DND-41 (cell line): ENCODE results near the gene QPCTL.
"Not testable (repeated sequence)": the region's sequence is repeated elsewhere in the genome, so short reads cannot be mapped to it uniquely, and the experiment has no call there.

Experiments used
- ATAC-seq: fragments of 200-7000 bp; cut with Tn5 transposase; 3 replicates; pipeline ENCODE4 v1.9.1; 2021; ENCODE audit warnings: low read depth; ENCODE audit not compliant: insufficient read depth
- DNase-seq: peaks from one replicate; pipeline ENCODE4 v3.0.0-alpha.2; 2020
- H2AFZ ChIP-seq: 2 replicates; pipeline ENCODE4 v1.6.0; 2012; ENCODE audit warnings: low read depth, low read length
- H3K27ac ChIP-seq: 2 replicates; pipeline ENCODE4 v1.5.1; 2012; ENCODE audit warnings: low read length, inconsistent platforms
- H3K27me3 ChIP-seq: fragments of 200-600 bp; sonication (generic); 2 replicates; pipeline ENCODE4 v1.6.0; 2012; ENCODE audit warnings: low read length, mild to moderate bottlenecking, inconsistent platforms; ENCODE audit not compliant: insufficient read depth, poor library complexity
- H3K36me3 ChIP-seq: 2 replicates; pipeline ENCODE4 v1.5.1; 2012; ENCODE audit warnings: low read length, inconsistent platforms; ENCODE audit not compliant: insufficient read depth
- H3K4me1 ChIP-seq: 2 replicates; pipeline ENCODE4 v1.5.1; 2012; ENCODE audit warnings: mild to moderate bottlenecking, low read length; ENCODE audit not compliant: insufficient read depth
- H3K4me2 ChIP-seq: 2 replicates; pipeline ENCODE4 v1.6.0; 2012; ENCODE audit warnings: mild to moderate bottlenecking, moderate library complexity, low read length, inconsistent platforms; ENCODE audit not compliant: insufficient read depth
- H3K4me3 ChIP-seq, 2 experiments: fragments of 200-600 bp in 1 of 2; shearing (Covaris generic) in 1 of 2; 2 replicates each; pipeline ENCODE4 v1.5.1; 2012 to 2016; ENCODE audit warnings: inconsistent platforms in 2 of 2, low read length in 2 of 2, mild to moderate bottlenecking in 2 of 2, low read depth in 1 of 2, moderate library complexity in 1 of 2
- H3K79me2 ChIP-seq: 2 replicates; pipeline ENCODE4 v1.6.0; 2012; ENCODE audit warnings: low read length, inconsistent platforms; ENCODE audit not compliant: insufficient read depth
- H3K9ac ChIP-seq: 2 replicates; pipeline ENCODE4 v1.6.0; 2012; ENCODE audit warnings: low read depth, mild to moderate bottlenecking, inconsistent platforms, low read length, moderate library complexity
- H3K9me3 ChIP-seq: 2 replicates; pipeline ENCODE4 v1.5.1; 2012; ENCODE audit warnings: low read length, moderate library complexity, mild to moderate bottlenecking, inconsistent platforms; ENCODE audit not compliant: insufficient read depth, severe bottlenecking
- H4K20me1 ChIP-seq: 2 replicates; pipeline ENCODE4 v1.6.0; 2012; ENCODE audit warnings: low read length; ENCODE audit not compliant: insufficient read depth
- EZH2 ChIP-seq: IDR thresholded peaks from 3 replicates; pipeline ENCODE4 v1.6.1; 2012; ENCODE audit warnings: borderline replicate concordance, low read depth, mild to moderate bottlenecking, moderate library complexity, low read length, inconsistent platforms; ENCODE audit not compliant: severe bottlenecking
- TF ChIP-seq, protein P1 (sequence below): IDR thresholded peaks from 2 replicates; pipeline ENCODE4 v1.5.1; 2012; ENCODE audit warnings: borderline replicate concordance, low read length, moderate library complexity, mild to moderate bottlenecking; ENCODE audit not compliant: poor library complexity, severe bottlenecking; ENCODE audit errors: extremely low read depth

QPCTL gene

DNA sequence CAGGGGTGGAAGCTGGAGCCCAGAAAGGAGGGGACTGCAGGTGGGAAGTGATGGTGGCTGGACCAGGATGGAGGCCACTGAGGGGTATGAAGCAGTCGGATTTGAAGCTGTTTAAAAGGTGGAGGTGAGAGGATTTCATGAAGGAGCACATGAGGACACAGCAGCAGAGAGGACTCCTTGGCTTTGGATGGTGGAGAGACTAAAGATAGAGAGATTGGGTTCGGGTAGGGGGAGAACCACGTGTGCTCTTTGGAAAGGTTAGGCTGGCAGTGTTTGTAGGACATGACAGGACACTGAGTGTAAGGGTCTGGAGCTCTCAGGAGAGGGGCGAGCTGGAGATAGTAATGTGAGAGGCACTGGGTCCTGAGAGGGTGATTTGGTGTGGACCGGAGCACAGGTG is 9.6 kb upstream of the QPCTL start:
- Histone ChIP-seq H4K20me1 (peaks cover 7% of the 10 kb centered on the region), H3K36me3 (peaks cover 38% of the 10 kb centered on the region), H3K4me3 (no peak overlapping the region), H3K4me2 (no peak overlapping the region), H3K9me3 (no peaks in the 10 kb centered on the region), H3K79me2 (0 out of 2 replicates have a peak, but pooled peaks cover 2% of the 10 kb centered on the region), H3K27me3 (no peaks in the 10 kb centered on the region), H3K4me1 (peaks cover 14% of the 10 kb centered on the region), H2AFZ (no peak overlapping the region), H3K9ac (no peak overlapping the region), H3K27ac (no peak overlapping the region)
- ATAC-seq = no peak
- TF ChIP-seq, protein P1, sequence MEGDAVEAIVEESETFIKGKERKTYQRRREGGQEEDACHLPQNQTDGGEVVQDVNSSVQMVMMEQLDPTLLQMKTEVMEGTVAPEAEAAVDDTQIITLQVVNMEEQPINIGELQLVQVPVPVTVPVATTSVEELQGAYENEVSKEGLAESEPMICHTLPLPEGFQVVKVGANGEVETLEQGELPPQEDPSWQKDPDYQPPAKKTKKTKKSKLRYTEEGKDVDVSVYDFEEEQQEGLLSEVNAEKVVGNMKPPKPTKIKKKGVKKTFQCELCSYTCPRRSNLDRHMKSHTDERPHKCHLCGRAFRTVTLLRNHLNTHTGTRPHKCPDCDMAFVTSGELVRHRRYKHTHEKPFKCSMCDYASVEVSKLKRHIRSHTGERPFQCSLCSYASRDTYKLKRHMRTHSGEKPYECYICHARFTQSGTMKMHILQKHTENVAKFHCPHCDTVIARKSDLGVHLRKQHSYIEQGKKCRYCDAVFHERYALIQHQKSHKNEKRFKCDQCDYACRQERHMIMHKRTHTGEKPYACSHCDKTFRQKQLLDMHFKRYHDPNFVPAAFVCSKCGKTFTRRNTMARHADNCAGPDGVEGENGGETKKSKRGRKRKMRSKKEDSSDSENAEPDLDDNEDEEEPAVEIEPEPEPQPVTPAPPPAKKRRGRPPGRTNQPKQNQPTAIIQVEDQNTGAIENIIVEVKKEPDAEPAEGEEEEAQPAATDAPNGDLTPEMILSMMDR = no peak
- no peak for TF ChIP-seq EZH2
- DNase-seq = no peak

DNA sequence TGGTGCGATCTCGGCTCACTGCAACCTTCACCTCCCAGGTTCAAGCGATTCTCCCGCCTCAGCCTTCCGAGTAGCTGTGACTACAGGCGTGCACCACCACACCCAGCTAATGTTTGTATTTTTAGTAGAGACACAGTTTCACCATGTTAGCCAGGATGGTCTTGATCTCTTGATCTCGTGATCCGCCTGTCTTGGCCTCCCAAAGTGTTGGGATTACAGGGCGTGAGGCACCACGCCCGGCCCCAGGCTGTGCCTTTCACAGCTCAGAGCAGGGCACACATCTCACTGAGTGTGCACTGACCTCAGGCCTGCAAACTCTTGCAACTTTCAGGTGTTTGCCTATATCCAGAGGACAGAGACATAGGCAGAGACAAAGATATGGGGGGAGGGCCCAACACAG is 7.4 kb upstream of the QPCTL start:
- not testable (repeated sequence) for H3K9ac ChIP-seq, H3K9me3 ChIP-seq, H2AFZ ChIP-seq, H3K27me3 ChIP-seq, H3K4me2 ChIP-seq, H3K4me3 ChIP-seq, ATAC-seq, DNase-seq, H3K27ac ChIP-seq
- Histone ChIP-seq H3K36me3 (peaks cover 57% of the 10 kb centered on the region), H3K4me1 (peaks cover 21% of the 10 kb centered on the region), H4K20me1 (peaks cover 19% of the 10 kb centered on the region), H3K79me2 (peaks cover 16% of the 10 kb centered on the region)

DNA sequence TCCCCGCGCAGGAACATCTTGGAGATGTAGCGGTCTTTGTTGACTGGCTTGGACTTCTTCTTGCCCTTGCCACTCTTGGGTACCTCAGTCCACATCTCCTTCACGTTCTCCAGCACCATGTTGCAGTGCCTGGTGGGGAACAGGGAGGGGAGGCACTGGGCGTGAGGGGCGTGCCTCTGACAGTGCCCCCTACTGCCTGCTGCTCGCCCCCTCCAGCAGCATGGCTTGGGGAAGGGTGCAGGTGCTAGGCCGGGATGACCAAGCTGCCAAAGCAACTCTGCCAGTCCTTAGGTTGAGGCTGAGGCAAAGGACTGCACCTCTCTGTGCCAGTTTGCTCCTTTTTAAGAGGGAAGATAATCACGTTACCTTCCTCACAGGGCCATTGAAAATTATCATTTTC is 4.9 kb upstream of the QPCTL start:
- Histone ChIP-seq H3K79me2 (peaks cover 33% of the 10 kb centered on the region), H3K27ac (no peak overlapping the region), H2AFZ (no peak overlapping the region), H3K4me3 (no peak overlapping the region), H3K4me2 (no peak overlapping the region), H3K36me3 (peaks cover 57% of the 10 kb centered on the region), H3K4me1 (peaks cover 19% of the 10 kb centered on the region), H3K9me3 (no peaks in the 10 kb centered on the region), H3K9ac (no peak overlapping the region), H4K20me1 (peaks cover 26% of the 10 kb centered on the region), H3K27me3 (no peaks in the 10 kb centered on the region)
- TF ChIP-seq EZH2 = no peak
- TF ChIP-seq, protein P1 = peak; percentile 30
- no peak for ATAC-seq
- no peak for DNase-seq

DNA sequence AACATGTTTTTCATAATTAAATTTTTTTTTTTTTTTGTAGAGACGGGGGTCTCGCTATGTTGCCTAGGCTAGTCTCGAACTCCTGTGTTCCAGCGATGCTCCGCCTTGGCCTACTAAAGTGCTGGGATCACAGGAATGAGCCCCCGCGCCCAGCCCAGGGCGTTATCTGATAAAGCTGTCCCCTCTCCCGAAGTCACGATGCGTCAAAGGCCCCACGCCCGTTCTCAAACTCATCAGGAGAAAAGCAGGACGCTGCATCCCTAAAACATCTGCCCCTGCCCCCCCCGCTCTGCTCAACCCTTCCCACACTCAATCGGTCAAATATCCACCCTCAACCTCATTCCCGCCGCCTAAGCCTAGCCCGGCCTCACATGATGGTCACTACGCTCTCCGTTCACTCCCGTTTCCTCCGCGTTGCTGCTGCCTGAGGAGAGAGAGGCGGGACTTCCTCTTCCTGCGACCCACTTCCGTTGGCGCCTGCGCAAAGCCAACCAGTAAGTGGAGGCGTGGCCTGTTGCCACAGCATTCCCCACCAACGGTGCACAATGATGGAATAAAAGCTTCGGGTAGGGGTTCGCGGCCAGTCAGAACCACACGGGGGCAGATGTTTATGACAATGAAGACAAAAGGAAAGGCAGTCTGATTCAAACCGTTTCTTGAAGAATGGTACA is 815 bp upstream of the QPCTL start, which contains the start of gene SNRPD2:
TSS of gene SNRPD2 (minus strand) at position 438 of the 671 bp plus-strand sequence. CDS start at position 373, 65 bp downstream.
- H3K27me3 ChIP-seq = no peaks in the 10 kb centered on the region
- H4K20me1 ChIP-seq = peaks cover 29% of the 10 kb centered on the region
- peaks cover 46% of the 10 kb centered on the region for H3K36me3 ChIP-seq
- peak within 1 kb of the TSS; percentile 64 to 79 for H3K4me3 ChIP-seq
- H3K9ac ChIP-seq = peak within 1 kb of the TSS; percentile 77
- peak; percentile 94 for DNase-seq
- peaks cover 46% of the 10 kb centered on the region for H3K79me2 ChIP-seq
- no peak for TF ChIP-seq EZH2
- TF ChIP-seq, protein P1 = peak; percentile 6
- peak within 1 kb of the TSS; percentile 87 for H3K4me2 ChIP-seq
- no peaks in the 10 kb centered on the region for H3K9me3 ChIP-seq
- peak within 1 kb of the TSS; percentile 89 for H2AFZ ChIP-seq
- peak within 1 kb of the TSS; percentile 93 for H3K27ac ChIP-seq
- peaks cover 26% of the 10 kb centered on the region for H3K4me1 ChIP-seq
- ATAC-seq = peak; percentile 53
